HepG2 (cell line): ENCODE results near the gene TTC23. TPM values are rescaled to one million over a fixed set of nuclear protein-coding genes. Genes with fewer than 3 reads are reported as not detected.

ENCODE experiments used
- DNMT3B ChIP-seq: conservative IDR thresholded peaks from 2 replicates; pipeline ENCODE4 v1.6.1; 2016; ENCODE audit warnings: missing biosample characterization, control low read depth
- HNRNPK ChIP-seq: fragments of 200-400 bp; formaldehyde crosslinking; IDR thresholded peaks from 2 replicates; pipeline ENCODE4 v1.6.1; 2018; ENCODE audit warnings: low read length, low read depth, moderate library complexity, mild to moderate bottlenecking; ENCODE audit not compliant: poor library complexity, severe bottlenecking
- MED13 ChIP-seq: sonication (generic); formaldehyde crosslinking; IDR thresholded peaks from 2 replicates; pipeline ENCODE4 v1.5.0; 2020; ENCODE audit warnings: missing genetic modification reagents
- TOE1 ChIP-seq: sonication (generic); formaldehyde crosslinking; IDR thresholded peaks from 2 replicates; pipeline ENCODE4 v1.4.0; 2020; ENCODE audit warnings: mild to moderate bottlenecking, missing genetic modification reagents
- ZFAT ChIP-seq: sonication (generic); formaldehyde crosslinking; conservative IDR thresholded peaks from 2 replicates; pipeline ENCODE4 v1.8.1; 2023; ENCODE audit warnings: missing genetic modification reagents, inconsistent platforms
- ZNF382 ChIP-seq: sonication (generic); formaldehyde crosslinking; IDR thresholded peaks from 2 replicates; pipeline ENCODE4 v1.5.0; 2020; ENCODE audit warnings: missing genetic modification reagents, mild to moderate bottlenecking, borderline replicate concordance
- ZNF383 ChIP-seq: sonication (generic); formaldehyde crosslinking; IDR thresholded peaks from 2 replicates; pipeline ENCODE4 v1.4.0; 2020; ENCODE audit warnings: missing genetic modification reagents, mild to moderate bottlenecking, borderline replicate concordance
- polyA plus RNA-seq, 8 experiments: library from polyadenylated mRNA; depleted of rRNA in 3 of 8; stranded (reverse) in 7 of 8; unstranded in 1 of 8; fragments of >200 nt; fragmentation: Illumina TruSeq in 4 of 8; extraction: Trizol in 4 of 8; gene quantifications; 2 replicates each; pipeline versions ENCODE4 v1.2.1 to v1.2.3, GENCODE V29; 2011 to 2016; ENCODE audit warnings: low read depth in 4 of 8, missing spikeins in 1 of 8, mixed read lengths in 1 of 8; ENCODE audit not compliant: insufficient read depth in 1 of 8
- total RNA-seq, 5 experiments: library from RNA; depleted of rRNA; stranded (reverse); fragments of >200 nt; fragmentation: Illumina TruSeq; extraction: Trizol; gene quantifications; 2 replicates each; pipeline ENCODE4 v1.2.3, GENCODE V29; 2016; ENCODE audit warnings: low read depth in 1 of 5
- TF ChIP-seq, protein P1 (sequence below): sonication (generic); formaldehyde crosslinking; IDR thresholded peaks from 2 replicates; pipeline ENCODE4 v1.4.0; 2020; ENCODE audit warnings: mild to moderate bottlenecking, missing genetic modification reagents
- TF ChIP-seq, protein P2 (sequence below): sonication (generic); formaldehyde crosslinking; IDR thresholded peaks from 2 replicates; pipeline ENCODE4 v1.4.0; 2020; ENCODE audit warnings: mild to moderate bottlenecking, missing genetic modification reagents, borderline replicate concordance
- TF ChIP-seq, protein P3 (sequence below): sonication (generic); formaldehyde crosslinking; IDR thresholded peaks from 2 replicates; pipeline ENCODE4 v1.4.0; 2020; ENCODE audit warnings: missing genetic modification reagents
- TF ChIP-seq, protein P4 (sequence below): sonication (generic); formaldehyde crosslinking; conservative IDR thresholded peaks from 2 replicates; pipeline ENCODE4 v1.8.1; 2023; ENCODE audit warnings: missing genetic modification reagents

Gene TTC23
- total and polyA plus RNA-seq, 2 of the 13 experiments (the other 11 are each of a cell fraction or from before 2014, with no cell fraction given), result 1.6 to 11.7 TPM

DNA sequence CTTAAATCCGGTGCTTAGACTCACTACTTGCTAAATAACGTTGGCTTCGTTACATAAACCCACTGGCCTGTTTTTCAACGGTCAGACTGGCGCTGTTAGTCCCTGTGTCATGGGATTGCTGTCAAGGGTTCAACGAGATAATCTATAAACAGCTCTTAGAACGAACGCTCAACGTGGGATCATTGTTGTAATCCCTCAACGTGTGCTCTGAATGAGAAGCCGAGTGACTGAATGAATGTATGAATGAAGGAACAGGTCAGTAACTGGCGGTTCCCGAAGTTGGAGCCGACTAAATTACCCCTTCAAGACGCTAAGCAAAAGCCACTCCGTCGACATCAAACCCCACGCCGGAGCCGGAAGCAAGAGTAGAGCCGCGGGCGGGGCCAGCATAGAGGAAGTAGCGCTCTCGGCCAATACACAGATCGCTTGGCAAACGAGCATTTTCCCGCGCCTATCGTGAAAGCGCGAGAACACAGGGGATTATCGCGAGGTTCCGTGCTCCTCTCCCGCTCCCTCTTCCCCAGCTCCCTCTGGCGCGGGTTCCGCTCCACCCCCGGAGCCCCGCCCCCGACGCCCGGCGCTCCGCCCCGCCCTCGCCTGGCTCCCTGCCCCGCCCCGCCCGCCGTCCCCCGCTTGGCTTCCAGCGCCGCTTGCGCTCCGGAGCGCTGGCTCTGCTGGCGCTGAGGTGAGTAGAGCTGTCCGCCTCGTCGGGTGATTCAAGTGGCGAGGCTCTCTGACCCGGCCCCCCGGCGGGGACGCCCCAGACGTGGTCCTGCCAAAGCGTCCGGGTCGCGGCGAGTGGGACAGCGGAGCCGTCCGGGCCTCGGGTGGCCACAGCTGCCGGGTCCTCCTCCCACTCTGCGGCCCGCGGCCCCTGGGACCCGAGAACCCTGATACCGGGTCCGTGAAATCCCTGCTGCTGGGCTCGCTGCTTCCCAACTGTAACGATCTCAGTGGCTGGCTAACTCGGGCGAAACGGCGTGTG is 1.8 kb upstream of the TTC23 start, which contains the start of gene LRRC28 (continued):
- TF ChIP-seq DNMT3B (peak; percentile 25; the same call in 1 of the 2 replicates), ZFAT (CRISPR knock-in tag) (no peak), MED13 (no peak), ZNF383 (CRISPR knock-in tag) (no peak), HNRNPK (no peak), TOE1 (CRISPR knock-in tag) (no peak), ZNF382 (CRISPR knock-in tag) (no peak)
- TF ChIP-seq, protein P1, sequence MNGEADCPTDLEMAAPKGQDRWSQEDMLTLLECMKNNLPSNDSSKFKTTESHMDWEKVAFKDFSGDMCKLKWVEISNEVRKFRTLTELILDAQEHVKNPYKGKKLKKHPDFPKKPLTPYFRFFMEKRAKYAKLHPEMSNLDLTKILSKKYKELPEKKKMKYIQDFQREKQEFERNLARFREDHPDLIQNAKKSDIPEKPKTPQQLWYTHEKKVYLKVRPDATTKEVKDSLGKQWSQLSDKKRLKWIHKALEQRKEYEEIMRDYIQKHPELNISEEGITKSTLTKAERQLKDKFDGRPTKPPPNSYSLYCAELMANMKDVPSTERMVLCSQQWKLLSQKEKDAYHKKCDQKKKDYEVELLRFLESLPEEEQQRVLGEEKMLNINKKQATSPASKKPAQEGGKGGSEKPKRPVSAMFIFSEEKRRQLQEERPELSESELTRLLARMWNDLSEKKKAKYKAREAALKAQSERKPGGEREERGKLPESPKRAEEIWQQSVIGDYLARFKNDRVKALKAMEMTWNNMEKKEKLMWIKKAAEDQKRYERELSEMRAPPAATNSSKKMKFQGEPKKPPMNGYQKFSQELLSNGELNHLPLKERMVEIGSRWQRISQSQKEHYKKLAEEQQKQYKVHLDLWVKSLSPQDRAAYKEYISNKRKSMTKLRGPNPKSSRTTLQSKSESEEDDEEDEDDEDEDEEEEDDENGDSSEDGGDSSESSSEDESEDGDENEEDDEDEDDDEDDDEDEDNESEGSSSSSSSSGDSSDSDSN (CRISPR knock-in tag), result peak; percentile 74; the same call in 1 of the 2 replicates
- TF ChIP-seq, protein P2, sequence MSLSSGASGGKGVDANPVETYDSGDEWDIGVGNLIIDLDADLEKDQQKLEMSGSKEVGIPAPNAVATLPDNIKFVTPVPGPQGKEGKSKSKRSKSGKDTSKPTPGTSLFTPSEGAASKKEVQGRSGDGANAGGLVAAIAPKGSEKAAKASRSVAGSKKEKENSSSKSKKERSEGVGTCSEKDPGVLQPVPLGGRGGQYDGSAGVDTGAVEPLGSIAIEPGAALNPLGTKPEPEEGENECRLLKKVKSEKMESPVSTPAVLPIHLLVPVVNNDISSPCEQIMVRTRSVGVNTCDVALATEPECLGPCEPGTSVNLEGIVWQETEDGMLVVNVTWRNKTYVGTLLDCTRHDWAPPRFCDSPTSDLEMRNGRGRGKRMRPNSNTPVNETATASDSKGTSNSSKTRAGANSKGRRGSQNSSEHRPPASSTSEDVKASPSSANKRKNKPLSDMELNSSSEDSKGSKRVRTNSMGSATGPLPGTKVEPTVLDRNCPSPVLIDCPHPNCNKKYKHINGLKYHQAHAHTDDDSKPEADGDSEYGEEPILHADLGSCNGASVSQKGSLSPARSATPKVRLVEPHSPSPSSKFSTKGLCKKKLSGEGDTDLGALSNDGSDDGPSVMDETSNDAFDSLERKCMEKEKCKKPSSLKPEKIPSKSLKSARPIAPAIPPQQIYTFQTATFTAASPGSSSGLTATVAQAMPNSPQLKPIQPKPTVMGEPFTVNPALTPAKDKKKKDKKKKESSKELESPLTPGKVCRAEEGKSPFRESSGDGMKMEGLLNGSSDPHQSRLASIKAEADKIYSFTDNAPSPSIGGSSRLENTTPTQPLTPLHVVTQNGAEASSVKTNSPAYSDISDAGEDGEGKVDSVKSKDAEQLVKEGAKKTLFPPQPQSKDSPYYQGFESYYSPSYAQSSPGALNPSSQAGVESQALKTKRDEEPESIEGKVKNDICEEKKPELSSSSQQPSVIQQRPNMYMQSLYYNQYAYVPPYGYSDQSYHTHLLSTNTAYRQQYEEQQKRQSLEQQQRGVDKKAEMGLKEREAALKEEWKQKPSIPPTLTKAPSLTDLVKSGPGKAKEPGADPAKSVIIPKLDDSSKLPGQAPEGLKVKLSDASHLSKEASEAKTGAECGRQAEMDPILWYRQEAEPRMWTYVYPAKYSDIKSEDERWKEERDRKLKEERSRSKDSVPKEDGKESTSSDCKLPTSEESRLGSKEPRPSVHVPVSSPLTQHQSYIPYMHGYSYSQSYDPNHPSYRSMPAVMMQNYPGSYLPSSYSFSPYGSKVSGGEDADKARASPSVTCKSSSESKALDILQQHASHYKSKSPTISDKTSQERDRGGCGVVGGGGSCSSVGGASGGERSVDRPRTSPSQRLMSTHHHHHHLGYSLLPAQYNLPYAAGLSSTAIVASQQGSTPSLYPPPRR (CRISPR knock-in tag), result peak; percentile 37; the same call in 1 of the 2 replicates
- TF ChIP-seq, protein P3, sequence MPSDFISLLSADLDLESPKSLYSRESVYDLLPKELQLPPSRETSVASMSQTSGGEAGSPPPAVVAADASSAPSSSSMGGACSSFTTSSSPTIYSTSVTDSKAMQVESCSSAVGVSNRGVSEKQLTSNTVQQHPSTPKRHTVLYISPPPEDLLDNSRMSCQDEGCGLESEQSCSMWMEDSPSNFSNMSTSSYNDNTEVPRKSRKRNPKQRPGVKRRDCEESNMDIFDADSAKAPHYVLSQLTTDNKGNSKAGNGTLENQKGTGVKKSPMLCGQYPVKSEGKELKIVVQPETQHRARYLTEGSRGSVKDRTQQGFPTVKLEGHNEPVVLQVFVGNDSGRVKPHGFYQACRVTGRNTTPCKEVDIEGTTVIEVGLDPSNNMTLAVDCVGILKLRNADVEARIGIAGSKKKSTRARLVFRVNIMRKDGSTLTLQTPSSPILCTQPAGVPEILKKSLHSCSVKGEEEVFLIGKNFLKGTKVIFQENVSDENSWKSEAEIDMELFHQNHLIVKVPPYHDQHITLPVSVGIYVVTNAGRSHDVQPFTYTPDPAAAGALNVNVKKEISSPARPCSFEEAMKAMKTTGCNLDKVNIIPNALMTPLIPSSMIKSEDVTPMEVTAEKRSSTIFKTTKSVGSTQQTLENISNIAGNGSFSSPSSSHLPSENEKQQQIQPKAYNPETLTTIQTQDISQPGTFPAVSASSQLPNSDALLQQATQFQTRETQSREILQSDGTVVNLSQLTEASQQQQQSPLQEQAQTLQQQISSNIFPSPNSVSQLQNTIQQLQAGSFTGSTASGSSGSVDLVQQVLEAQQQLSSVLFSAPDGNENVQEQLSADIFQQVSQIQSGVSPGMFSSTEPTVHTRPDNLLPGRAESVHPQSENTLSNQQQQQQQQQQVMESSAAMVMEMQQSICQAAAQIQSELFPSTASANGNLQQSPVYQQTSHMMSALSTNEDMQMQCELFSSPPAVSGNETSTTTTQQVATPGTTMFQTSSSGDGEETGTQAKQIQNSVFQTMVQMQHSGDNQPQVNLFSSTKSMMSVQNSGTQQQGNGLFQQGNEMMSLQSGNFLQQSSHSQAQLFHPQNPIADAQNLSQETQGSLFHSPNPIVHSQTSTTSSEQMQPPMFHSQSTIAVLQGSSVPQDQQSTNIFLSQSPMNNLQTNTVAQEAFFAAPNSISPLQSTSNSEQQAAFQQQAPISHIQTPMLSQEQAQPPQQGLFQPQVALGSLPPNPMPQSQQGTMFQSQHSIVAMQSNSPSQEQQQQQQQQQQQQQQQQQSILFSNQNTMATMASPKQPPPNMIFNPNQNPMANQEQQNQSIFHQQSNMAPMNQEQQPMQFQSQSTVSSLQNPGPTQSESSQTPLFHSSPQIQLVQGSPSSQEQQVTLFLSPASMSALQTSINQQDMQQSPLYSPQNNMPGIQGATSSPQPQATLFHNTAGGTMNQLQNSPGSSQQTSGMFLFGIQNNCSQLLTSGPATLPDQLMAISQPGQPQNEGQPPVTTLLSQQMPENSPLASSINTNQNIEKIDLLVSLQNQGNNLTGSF (CRISPR knock-in tag), result no peak
- TF ChIP-seq, protein P4, sequence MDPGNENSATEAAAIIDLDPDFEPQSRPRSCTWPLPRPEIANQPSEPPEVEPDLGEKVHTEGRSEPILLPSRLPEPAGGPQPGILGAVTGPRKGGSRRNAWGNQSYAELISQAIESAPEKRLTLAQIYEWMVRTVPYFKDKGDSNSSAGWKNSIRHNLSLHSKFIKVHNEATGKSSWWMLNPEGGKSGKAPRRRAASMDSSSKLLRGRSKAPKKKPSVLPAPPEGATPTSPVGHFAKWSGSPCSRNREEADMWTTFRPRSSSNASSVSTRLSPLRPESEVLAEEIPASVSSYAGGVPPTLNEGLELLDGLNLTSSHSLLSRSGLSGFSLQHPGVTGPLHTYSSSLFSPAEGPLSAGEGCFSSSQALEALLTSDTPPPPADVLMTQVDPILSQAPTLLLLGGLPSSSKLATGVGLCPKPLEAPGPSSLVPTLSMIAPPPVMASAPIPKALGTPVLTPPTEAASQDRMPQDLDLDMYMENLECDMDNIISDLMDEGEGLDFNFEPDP (CRISPR knock-in tag), result no peak
